Activated naive CD8-positive, alpha-beta T cell treated with anti-CD3 and anti-CD28 coated beads, Interleukin-2, amount 10 ng/mL, durations not matched to agents 7 days and 5 days (primary cell): ENCODE data around the gene POMGNT2. TPM values are rescaled to one million over a fixed set of nuclear protein-coding genes. Genes with fewer than 3 reads are reported as not detected.
"Not testable (repeated sequence)": the region's sequence is repeated elsewhere in the genome, so short reads cannot be mapped to it uniquely, and the experiment has no call there.

Experiments used
- ATAC-seq: fragments of 150-1000 bp; cut with Tn5 transposase; one replicate; pipeline ENCODE4 v1.10.0; 2021; ENCODE audit warnings: low read depth, moderate library complexity
- POLR2A ChIA-PET: fragments of 350-600 bp; sonication (Branson Sonifier 250); formaldehyde crosslinking; loops from one replicate; lab custom pipeline; 2021; ENCODE audit warnings: antibody characterized with exemption; lab: Charles Lee
- DNase-seq: peaks from one replicate; pipeline ENCODE4 v3.0.0; 2021
- H3K27ac Mint-ChIP-seq: one replicate; pipeline ENCODE4 v1.8.0; 2022; ENCODE audit warnings: mild to moderate bottlenecking, mixed read lengths
- H3K27me3 Mint-ChIP-seq: one replicate; pipeline ENCODE4 v1.8.0; 2022; ENCODE audit warnings: mild to moderate bottlenecking, moderate library complexity, mixed read lengths
- H3K36me3 Mint-ChIP-seq: one replicate; pipeline ENCODE4 v1.8.0; 2021; ENCODE audit warnings: mild to moderate bottlenecking, mixed read lengths
- H3K4me1 Mint-ChIP-seq: one replicate; pipeline ENCODE4 v1.8.0; 2021; ENCODE audit warnings: mixed read lengths
- H3K4me3 Mint-ChIP-seq: one replicate; pipeline ENCODE4 v1.8.0; 2022; ENCODE audit warnings: mild to moderate bottlenecking, moderate library complexity, mixed read lengths
- H3K9me3 Mint-ChIP-seq: one replicate; pipeline ENCODE4 v1.8.0; 2021; ENCODE audit warnings: mixed read lengths
- total RNA-seq, 2 experiments: library from RNA; stranded (reverse); gene quantifications; one replicate each; pipeline ENCODE4 v1.2.3, GENCODE V29; 2021

The POMGNT2 gene
- total RNA-seq, 2 experiments from 2014 or later: 7.6 to 8.8 TPM

- POLR2A ChIA-PET: no interaction called here
- ATAC-seq: no peak
- Mint-ChIP-seq H3K4me1 (no peaks in the 10 kb centered on the region), H3K9me3 (peaks cover 8% of the 10 kb centered on the region), H3K27me3 (peaks cover 3% of the 10 kb centered on the region), H3K4me3 (no peak overlapping the region), H3K27ac (no peak overlapping the region), H3K36me3 (peaks cover 33% of the 10 kb centered on the region)
- DNase-seq: no peak
Measured at GRCh38 chr3:43077707-43078106, 28.2 kb downstream of the POMGNT2 start.

GRCh38 chr3:43077261-43077660 lies 28.6 kb downstream of the POMGNT2 start:
- Mint-ChIP-seq H3K36me3 (peaks cover 28% of the 10 kb centered on the region), H3K4me3 (no peak overlapping the region), H3K9me3 (peaks cover 4% of the 10 kb centered on the region), H3K27ac (no peak overlapping the region), H3K27me3 (peaks cover 3% of the 10 kb centered on the region), H3K4me1 (no peaks in the 10 kb centered on the region)
- ATAC-seq: no peak
- POLR2A ChIA-PET: no interaction called here
- DNase-seq: no peak

GRCh38 chr3:43076857-43077256 lies 29.0 kb downstream of the POMGNT2 start:
- Mint-ChIP-seq H3K27me3 (peaks cover 3% of the 10 kb centered on the region), H3K4me1 (no peaks in the 10 kb centered on the region), H3K9me3 (peaks cover 3% of the 10 kb centered on the region), H3K27ac (no peak overlapping the region), H3K4me3 (no peak overlapping the region), H3K36me3 (peaks cover 26% of the 10 kb centered on the region)
- POLR2A ChIA-PET: no interaction called here
- ATAC-seq: no peak
- DNase-seq: no peak

- POLR2A ChIA-PET: no interaction called here
- DNase-seq: no peak
Measured at GRCh38 chr3:43075904-43076661, 29.8 kb downstream of the POMGNT2 start.

GRCh38 chr3:43074901-43075689 lies 30.8 kb downstream of the POMGNT2 start:
- Mint-ChIP-seq H3K9me3 (no peaks in the 10 kb centered on the region), H3K4me3 (no peak overlapping the region), H3K4me1 (no peaks in the 10 kb centered on the region), H3K27me3 (peaks cover 3% of the 10 kb centered on the region), H3K36me3 (peaks cover 12% of the 10 kb centered on the region), H3K27ac (no peak overlapping the region)
- DNase-seq (no peak), ATAC-seq (no peak)
- POLR2A ChIA-PET: no interaction called here

More at GRCh38 chr3:43075904-43076661, 29.8 kb downstream of the POMGNT2 start:
- Mint-ChIP-seq H3K4me1 (no peaks in the 10 kb centered on the region), H3K4me3 (no peak overlapping the region), H3K27ac (no peak overlapping the region), H3K36me3 (peaks cover 22% of the 10 kb centered on the region), H3K9me3 (peaks cover 3% of the 10 kb centered on the region), H3K27me3 (peaks cover 3% of the 10 kb centered on the region)
- ATAC-seq: no peak

GRCh38 chr3:43074482-43074881 lies 31.4 kb downstream of the POMGNT2 start:
- ATAC-seq (no peak), DNase-seq (no peak)
- H3K27me3 Mint-ChIP-seq: peaks cover 3% of the 10 kb centered on the region
- no peak overlapping the region for H3K27ac Mint-ChIP-seq
- no peaks in the 10 kb centered on the region for H3K9me3 Mint-ChIP-seq
- POLR2A ChIA-PET: no interaction called here
- H3K4me3 Mint-ChIP-seq: no peak overlapping the region
- peaks cover 6% of the 10 kb centered on the region for H3K36me3 Mint-ChIP-seq
- no peaks in the 10 kb centered on the region for H3K4me1 Mint-ChIP-seq

- Mint-ChIP-seq H3K9me3 (no peaks in the 10 kb centered on the region), H3K27me3 (peaks cover 3% of the 10 kb centered on the region), H3K27ac (no peak overlapping the region), H3K4me3 (no peak overlapping the region), H3K4me1 (no peaks in the 10 kb centered on the region), H3K36me3 (peaks cover 4% of the 10 kb centered on the region)
- POLR2A ChIA-PET: interaction anchor here (0.5 kb wide), 1 partner anchor 948 kb away, joined by 3 read pairs; no protein-coding TSS in a partner anchor
- ATAC-seq (no peak), DNase-seq (no peak)
Measured at GRCh38 chr3:43073836-43074220, 32.1 kb downstream of the POMGNT2 start.

- POLR2A ChIA-PET: interaction anchor here (0.5 kb wide), 1 partner anchor 949 kb away, joined by 3 read pairs; no protein-coding TSS in a partner anchor
- H3K27ac Mint-ChIP-seq: no peak overlapping the region
- DNase-seq (no peak), ATAC-seq (no peak)
- no peaks in the 10 kb centered on the region for H3K4me1 Mint-ChIP-seq
- H3K4me3 Mint-ChIP-seq: no peak overlapping the region
- peaks cover 3% of the 10 kb centered on the region for H3K27me3 Mint-ChIP-seq
- H3K36me3 Mint-ChIP-seq: peaks cover 3% of the 10 kb centered on the region
- no peaks in the 10 kb centered on the region for H3K9me3 Mint-ChIP-seq
Measured at GRCh38 chr3:43073116-43073835, 32.6 kb downstream of the POMGNT2 start.

- H3K36me3 Mint-ChIP-seq: peaks cover 2% of the 10 kb centered on the region
- no peak overlapping the region for H3K27ac Mint-ChIP-seq
- no peak overlapping the region for H3K4me3 Mint-ChIP-seq
- no peaks in the 10 kb centered on the region for H3K9me3 Mint-ChIP-seq
- H3K4me1 Mint-ChIP-seq: no peaks in the 10 kb centered on the region
- no peak for ATAC-seq
- POLR2A ChIA-PET: no interaction called here
- H3K27me3 Mint-ChIP-seq: peaks cover 3% of the 10 kb centered on the region
- no peak for DNase-seq
Measured at GRCh38 chr3:43072361-43072760, 33.5 kb downstream of the POMGNT2 start.

GRCh38 chr3:43071313-43071893 lies 34.5 kb downstream of the POMGNT2 start:
- H3K9me3 Mint-ChIP-seq: no peaks in the 10 kb centered on the region
- POLR2A ChIA-PET: no interaction called here
- no peak overlapping the region for H3K4me3 Mint-ChIP-seq
- peaks cover 3% of the 10 kb centered on the region for H3K27me3 Mint-ChIP-seq
- no peaks in the 10 kb centered on the region for H3K4me1 Mint-ChIP-seq
- H3K27ac Mint-ChIP-seq: no peak overlapping the region
- no peak for ATAC-seq
- DNase-seq: no peak
- H3K36me3 Mint-ChIP-seq: no peaks in the 10 kb centered on the region

GRCh38 chr3:43070670-43071069 lies 35.2 kb downstream of the POMGNT2 start:
- H3K9me3 Mint-ChIP-seq, H3K27me3 Mint-ChIP-seq, DNase-seq, POLR2A ChIA-PET, H3K27ac Mint-ChIP-seq, ATAC-seq, H3K4me1 Mint-ChIP-seq, H3K4me3 Mint-ChIP-seq, H3K36me3 Mint-ChIP-seq: not testable (repeated sequence)

GRCh38 chr3:43063114-43063513 lies 42.8 kb downstream of the POMGNT2 start:
- H3K4me3 Mint-ChIP-seq: no peak overlapping the region
- POLR2A ChIA-PET: no interaction called here
- no peak for ATAC-seq
- peaks cover 5% of the 10 kb centered on the region for H3K27me3 Mint-ChIP-seq
- H3K9me3 Mint-ChIP-seq: peaks cover 2% of the 10 kb centered on the region
- no peak for DNase-seq
- no peaks in the 10 kb centered on the region for H3K36me3 Mint-ChIP-seq
- H3K27ac Mint-ChIP-seq: no peak overlapping the region
- H3K4me1 Mint-ChIP-seq: peaks cover 11% of the 10 kb centered on the region

- H3K27me3 Mint-ChIP-seq: peaks cover 6% of the 10 kb centered on the region
- H3K9me3 Mint-ChIP-seq: peaks cover 2% of the 10 kb centered on the region
- no peak overlapping the region for H3K4me3 Mint-ChIP-seq
- no peak for ATAC-seq
- POLR2A ChIA-PET: no interaction called here
- no peak for DNase-seq
- no peaks in the 10 kb centered on the region for H3K36me3 Mint-ChIP-seq
- peaks cover 11% of the 10 kb centered on the region for H3K4me1 Mint-ChIP-seq
- H3K27ac Mint-ChIP-seq: no peak overlapping the region
Measured at GRCh38 chr3:43062564-43063040, 43.3 kb downstream of the POMGNT2 start.
